ENCODE data around the gene MYPN. TPM values are rescaled to one million over a fixed set of nuclear protein-coding genes. Genes with fewer than 3 reads are reported as not detected.

Gene MYPN
- total RNA-seq, 1 experiment from 2014 or later, result not detected

GRCh38 chr10:68185085-68185484 lies 75.8 kb downstream of the MYPN start:
- POLR2A ChIA-PET, result interaction anchor here (0.5 kb wide), 1 partner anchor 281 kb away, joined by 3 read pairs; no protein-coding TSS in a partner anchor
- H3K27ac Mint-ChIP-seq (ENCODE audit: unreplicated experiment), result no peak overlapping the region
- no peak for DNase-seq
- Histone ChIP-seq H3K27me3 (replicated peaks; ENCODE audit: control insufficient read depth, insufficient read depth, low read length) (no peaks in the 10 kb centered on the region; the same call in 1 of the 2 replicates), H3K36me3 (ENCODE audit: control insufficient read depth, insufficient read depth, low read length) (no peaks in the 10 kb centered on the region), H3K4me1 (peaks cover 5% of the 10 kb centered on the region; the same call in 1 of the 2 replicates), H3K4me3 (ENCODE audit: low read depth, low read length) (no peak overlapping the region), H3K9me3 (no peaks in the 10 kb centered on the region)
- H3K9me3 Mint-ChIP-seq (ENCODE audit: unreplicated experiment), result no peaks in the 10 kb centered on the region
- no peak overlapping the region for H3K4me3 Mint-ChIP-seq (ENCODE audit: unreplicated experiment)
- intact Hi-C loops (cut with micrococcal nuclease; ENCODE audit: unreplicated experiment), result no loop called here
- no peaks in the 10 kb centered on the region for H3K4me1 Mint-ChIP-seq (ENCODE audit: low read depth, unreplicated experiment)
- no peaks in the 10 kb centered on the region for H3K36me3 Mint-ChIP-seq (ENCODE audit: insufficient read depth, unreplicated experiment)
- BruUV-seq (replicated peaks), result no TSS peak
- TF ChIP-seq CTCF (IDR thresholded peaks at IDR 0.05; ENCODE audit: insufficient read depth in 1 of 2, low read depth in 1 of 2, low read length in 1 of 2, severe bottlenecking in 1 of 2, unreplicated experiment in 1 of 2), result no peak
- CTCF ChIA-PET, result interaction anchor here (0.5 to 0.9 kb wide), 2 partner anchors 28 to 618 kb away, joined by 3 to 5 read pairs; no protein-coding TSS in a partner anchor
- peaks cover 13% of the 10 kb centered on the region for H3K27me3 Mint-ChIP-seq (ENCODE audit: insufficient read depth, unreplicated experiment)

- intact Hi-C loops (cut with micrococcal nuclease; ENCODE audit: unreplicated experiment), result no loop called here
- ChIA-PET CTCF (no interaction called here), POLR2A (interaction anchor here (0.5 kb wide), 1 partner anchor 305 kb away, joined by 3 read pairs; no protein-coding TSS in a partner anchor)
- H3K36me3 Mint-ChIP-seq (ENCODE audit: insufficient read depth, unreplicated experiment), result no peaks in the 10 kb centered on the region
- H3K27me3 ChIP-seq (replicated peaks; ENCODE audit: control insufficient read depth, insufficient read depth, low read length), result no peaks in the 10 kb centered on the region
- H3K4me1 ChIP-seq, result peaks cover 5% of the 10 kb centered on the region; the same call in 1 of the 2 replicates
- H3K9me3 Mint-ChIP-seq (ENCODE audit: unreplicated experiment), result peaks cover 9% of the 10 kb centered on the region
- H3K4me1 Mint-ChIP-seq (ENCODE audit: low read depth, unreplicated experiment), result no peaks in the 10 kb centered on the region
- no peak for TF ChIP-seq CTCF (IDR thresholded peaks at IDR 0.05; ENCODE audit: insufficient read depth in 1 of 2, low read depth in 1 of 2, low read length in 1 of 2, severe bottlenecking in 1 of 2, unreplicated experiment in 1 of 2)
- H3K9me3 ChIP-seq, result peaks cover 7% of the 10 kb centered on the region; the same call in 1 of the 2 replicates
- no peak for DNase-seq
- H3K4me3 Mint-ChIP-seq (ENCODE audit: unreplicated experiment), result no peak overlapping the region
- H3K27me3 Mint-ChIP-seq (ENCODE audit: insufficient read depth, unreplicated experiment), result peaks cover 25% of the 10 kb centered on the region
- H3K27ac Mint-ChIP-seq (ENCODE audit: unreplicated experiment), result no peak overlapping the region
- no peak overlapping the region for H3K4me3 ChIP-seq (ENCODE audit: low read depth, low read length)
- no peaks in the 10 kb centered on the region for H3K36me3 ChIP-seq (ENCODE audit: control insufficient read depth, insufficient read depth, low read length)
- no TSS peak for BruUV-seq (replicated peaks)
These were observed 79.5 kb downstream of the MYPN start for GRCh38 chr10:68188835-68189234.

- Mint-ChIP-seq H3K27ac (ENCODE audit: unreplicated experiment) (no peak overlapping the region), H3K4me3 (ENCODE audit: unreplicated experiment) (no peak overlapping the region), H3K27me3 (ENCODE audit: insufficient read depth, unreplicated experiment) (peaks cover 32% of the 10 kb centered on the region), H3K9me3 (ENCODE audit: unreplicated experiment) (peaks cover 9% of the 10 kb centered on the region), H3K4me1 (ENCODE audit: low read depth, unreplicated experiment) (no peaks in the 10 kb centered on the region), H3K36me3 (ENCODE audit: insufficient read depth, unreplicated experiment) (no peaks in the 10 kb centered on the region)
- POLR2A ChIA-PET, result no interaction called here
- H3K9me3 ChIP-seq, result peaks cover 7% of the 10 kb centered on the region; the same call in 1 of the 2 replicates
- CTCF ChIA-PET, result no interaction called here
- H3K4me1 ChIP-seq, result no peaks in the 10 kb centered on the region
- intact Hi-C loops (cut with micrococcal nuclease; ENCODE audit: unreplicated experiment), result no loop called here
- no peak overlapping the region for H3K4me3 ChIP-seq (ENCODE audit: low read depth, low read length)
- no peak for DNase-seq
- no peaks in the 10 kb centered on the region for H3K27me3 ChIP-seq (replicated peaks; ENCODE audit: control insufficient read depth, insufficient read depth, low read length)
- BruUV-seq (replicated peaks), result no TSS peak
- no peak for TF ChIP-seq CTCF (IDR thresholded peaks at IDR 0.05; ENCODE audit: insufficient read depth in 1 of 2, low read depth in 1 of 2, low read length in 1 of 2, severe bottlenecking in 1 of 2, unreplicated experiment in 1 of 2)
- no peaks in the 10 kb centered on the region for H3K36me3 ChIP-seq (ENCODE audit: control insufficient read depth, insufficient read depth, low read length)
These were observed 82.8 kb downstream of the MYPN start for GRCh38 chr10:68192113-68192512.
